ENCODE data around the gene NHERF1.

The NHERF1 gene

DNA sequence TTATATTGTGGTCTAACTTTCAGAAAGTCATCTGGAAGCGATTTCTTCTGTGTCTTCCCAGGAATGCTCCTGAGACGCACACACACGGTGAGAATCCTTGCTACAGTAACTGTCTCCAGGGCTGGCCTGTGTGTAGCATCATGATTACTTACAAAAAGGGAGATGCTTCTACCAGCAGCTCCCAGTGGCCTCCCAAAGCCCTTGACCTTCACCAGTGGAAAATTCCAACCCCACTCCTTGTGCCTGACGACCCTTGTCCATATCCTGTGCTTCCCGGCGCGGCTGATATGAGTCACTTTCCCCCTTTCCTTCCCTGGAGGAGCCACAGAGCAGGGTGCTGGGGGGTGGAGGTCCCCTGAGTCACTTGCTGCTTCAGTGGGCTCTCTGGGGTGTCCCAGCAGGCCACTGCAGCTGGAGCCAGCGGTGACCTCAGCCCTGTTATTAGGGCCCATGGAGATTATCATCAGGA, 49.8 kb downstream of the NHERF1 start:
- no peak for DNase-seq (ENCODE audit: low read depth)
- TF ChIP-seq, protein P1, sequence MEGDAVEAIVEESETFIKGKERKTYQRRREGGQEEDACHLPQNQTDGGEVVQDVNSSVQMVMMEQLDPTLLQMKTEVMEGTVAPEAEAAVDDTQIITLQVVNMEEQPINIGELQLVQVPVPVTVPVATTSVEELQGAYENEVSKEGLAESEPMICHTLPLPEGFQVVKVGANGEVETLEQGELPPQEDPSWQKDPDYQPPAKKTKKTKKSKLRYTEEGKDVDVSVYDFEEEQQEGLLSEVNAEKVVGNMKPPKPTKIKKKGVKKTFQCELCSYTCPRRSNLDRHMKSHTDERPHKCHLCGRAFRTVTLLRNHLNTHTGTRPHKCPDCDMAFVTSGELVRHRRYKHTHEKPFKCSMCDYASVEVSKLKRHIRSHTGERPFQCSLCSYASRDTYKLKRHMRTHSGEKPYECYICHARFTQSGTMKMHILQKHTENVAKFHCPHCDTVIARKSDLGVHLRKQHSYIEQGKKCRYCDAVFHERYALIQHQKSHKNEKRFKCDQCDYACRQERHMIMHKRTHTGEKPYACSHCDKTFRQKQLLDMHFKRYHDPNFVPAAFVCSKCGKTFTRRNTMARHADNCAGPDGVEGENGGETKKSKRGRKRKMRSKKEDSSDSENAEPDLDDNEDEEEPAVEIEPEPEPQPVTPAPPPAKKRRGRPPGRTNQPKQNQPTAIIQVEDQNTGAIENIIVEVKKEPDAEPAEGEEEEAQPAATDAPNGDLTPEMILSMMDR (IDR thresholded peaks at IDR 0.05; ENCODE audit: low read length, missing control alignments) = no peak
- no peak overlapping the region for H3K4me3 ChIP-seq (replicated peaks; ENCODE audit: low read depth, low read length)

DNA sequence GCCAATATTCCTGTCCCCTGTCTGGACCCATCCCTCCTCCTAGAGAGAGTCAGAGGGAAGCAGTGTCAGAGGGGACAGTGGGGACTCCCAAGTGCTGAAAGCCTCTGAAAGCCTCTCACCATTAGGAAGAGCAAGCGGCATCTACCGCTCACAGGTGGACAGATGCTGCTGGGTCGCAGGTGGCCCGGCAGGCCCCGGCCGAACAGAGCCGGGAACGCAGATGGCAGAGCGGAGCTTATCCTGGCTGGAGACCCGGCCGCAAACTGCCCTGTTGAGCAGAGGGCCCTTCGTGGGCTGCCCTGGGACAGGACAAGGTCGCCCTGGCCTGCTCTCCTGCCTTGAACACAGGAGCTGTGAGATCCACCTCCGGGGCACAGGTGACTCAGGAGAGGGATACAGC, 50.7 kb downstream of the NHERF1 start:
- no peak for DNase-seq (ENCODE audit: low read depth)
- TF ChIP-seq, protein P1 (IDR thresholded peaks at IDR 0.05; ENCODE audit: low read length, missing control alignments) = no peak
- no peak overlapping the region for H3K4me3 ChIP-seq (replicated peaks; ENCODE audit: low read depth, low read length)

DNA sequence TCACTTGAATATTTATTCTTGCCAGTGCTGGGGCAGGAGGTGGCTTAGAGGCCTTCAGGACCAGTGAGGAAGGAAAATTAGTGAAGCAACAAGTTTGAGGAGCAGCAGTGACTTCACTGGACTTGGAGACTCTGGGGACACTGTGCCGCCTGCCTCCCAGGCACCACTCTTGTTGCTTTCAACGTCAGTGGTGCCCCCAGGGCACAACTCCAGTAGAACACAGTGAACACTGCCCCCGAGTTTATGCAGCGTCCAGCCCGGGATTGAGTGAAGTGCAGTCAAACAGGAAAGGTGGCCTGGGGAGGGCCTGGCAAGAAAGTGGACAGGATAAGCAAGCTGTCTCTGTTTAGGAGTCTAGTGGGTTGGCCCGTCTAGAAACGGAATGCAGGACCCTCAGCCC, 52.1 kb downstream of the NHERF1 start:
- no peak for DNase-seq (ENCODE audit: low read depth)
- TF ChIP-seq, protein P1 (IDR thresholded peaks at IDR 0.05; ENCODE audit: low read length, missing control alignments) = no peak
- no peak overlapping the region for H3K4me3 ChIP-seq (replicated peaks; ENCODE audit: low read depth, low read length)

DNA sequence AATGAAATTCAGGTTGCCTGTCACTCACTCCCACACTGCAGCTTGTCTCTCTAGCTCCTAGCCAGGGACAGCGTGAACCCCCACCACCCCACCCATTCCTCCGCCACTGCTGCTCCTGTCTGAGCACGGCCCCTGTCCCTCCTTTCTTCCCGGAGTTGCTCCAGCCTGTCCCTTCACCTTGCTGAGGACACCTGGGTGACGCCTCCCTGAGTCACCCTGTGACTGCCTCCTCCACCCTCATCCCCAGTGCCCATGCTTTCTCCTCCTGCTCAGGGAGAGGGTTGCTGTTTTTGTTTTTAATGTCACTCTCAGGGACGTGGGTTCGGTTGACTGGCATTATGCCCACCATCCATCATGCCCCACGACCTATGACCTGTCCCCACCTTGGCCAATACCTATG, 53.5 kb downstream of the NHERF1 start:
- DNase-seq (ENCODE audit: low read depth) = no peak
- TF ChIP-seq, protein P1 (IDR thresholded peaks at IDR 0.05; ENCODE audit: low read length, missing control alignments) = no peak
- no peak overlapping the region for H3K4me3 ChIP-seq (replicated peaks; ENCODE audit: low read depth, low read length)

DNA sequence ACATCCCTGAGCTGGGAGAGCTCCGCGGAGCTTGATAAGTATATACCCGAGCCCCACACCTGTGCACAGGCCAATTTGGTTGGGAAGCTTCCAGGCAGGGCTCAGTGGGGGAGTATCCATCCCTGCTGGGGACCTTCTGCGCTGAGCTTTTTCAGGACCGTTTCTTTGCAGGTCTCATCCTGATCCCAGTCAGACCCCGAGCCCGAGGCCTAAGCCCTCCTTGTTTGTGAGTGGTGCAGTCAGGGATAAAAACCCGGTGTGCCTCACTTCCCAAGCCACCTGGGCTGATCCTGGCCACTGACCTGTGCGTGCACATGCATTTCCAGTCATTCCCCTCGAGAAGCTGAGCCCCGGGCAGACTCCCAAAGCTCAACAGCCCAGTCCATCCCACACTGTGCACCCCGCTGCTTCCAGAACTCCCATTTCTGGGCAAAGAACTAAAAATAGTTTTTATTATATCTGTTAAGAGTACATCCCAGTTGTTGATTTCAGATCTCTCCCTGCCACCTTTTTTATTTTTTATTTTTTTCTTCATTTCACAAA, 55.0 kb downstream of the NHERF1 start:
- TF ChIP-seq, protein P1 (IDR thresholded peaks at IDR 0.05; ENCODE audit: low read length, missing control alignments) = no peak
- no peak for DNase-seq (ENCODE audit: low read depth)
- H3K4me3 ChIP-seq (replicated peaks; ENCODE audit: low read depth, low read length) = no peak overlapping the region

DNA sequence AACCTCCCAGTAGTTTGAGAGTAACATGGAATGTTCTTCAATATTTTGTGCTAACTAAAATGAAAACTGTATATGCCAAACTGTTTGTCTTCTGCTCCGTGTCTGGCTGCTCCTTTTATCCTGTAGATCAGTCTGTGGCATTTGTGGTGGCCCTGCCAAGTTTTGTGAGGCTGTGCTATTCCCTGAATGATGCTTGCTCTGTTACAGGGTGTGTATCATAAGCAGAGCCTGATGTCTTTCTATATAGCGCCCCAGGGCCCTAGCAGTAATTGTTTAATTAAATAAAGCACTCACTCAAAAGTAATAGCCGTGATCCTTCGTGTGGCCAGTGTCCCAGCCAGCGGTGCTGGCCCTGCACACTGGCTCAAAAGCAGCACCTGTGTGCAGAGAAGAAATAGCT, 55.5 kb downstream of the NHERF1 start:
- TF ChIP-seq, protein P1 (IDR thresholded peaks at IDR 0.05; ENCODE audit: low read length, missing control alignments) = no peak
- H3K4me3 ChIP-seq (replicated peaks; ENCODE audit: low read depth, low read length) = no peak overlapping the region
- no peak for DNase-seq (ENCODE audit: low read depth)

DNA sequence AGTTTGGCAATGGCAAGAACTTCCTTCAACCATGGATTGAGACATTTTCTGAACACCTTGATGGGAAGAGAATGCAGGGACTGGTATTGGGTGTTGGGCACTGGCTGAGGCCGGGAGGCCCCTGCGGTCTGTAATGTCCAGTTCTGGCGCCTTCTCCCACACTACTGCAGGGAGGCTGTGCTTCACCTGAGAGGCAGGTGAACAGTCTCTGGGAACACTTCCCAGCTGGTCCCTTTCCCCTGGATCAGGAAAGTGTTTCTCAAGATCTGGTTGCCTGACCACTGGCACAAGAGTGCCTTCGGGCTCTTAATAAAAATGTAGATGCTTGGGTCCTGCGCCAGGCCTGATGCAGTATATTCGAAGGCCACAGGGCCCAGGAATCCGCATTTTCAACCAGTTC, 56.3 kb downstream of the NHERF1 start:
- no peak for DNase-seq (ENCODE audit: low read depth)
- H3K4me3 ChIP-seq (replicated peaks; ENCODE audit: low read depth, low read length) = no peak overlapping the region
- TF ChIP-seq, protein P1 (IDR thresholded peaks at IDR 0.05; ENCODE audit: low read length, missing control alignments) = no peak

Measured in fibroblast of pulmonary artery (primary cell).